Endothelial cell of umbilical vein (primary cell): ENCODE results near the gene RNU5D-1. TPM values are rescaled to one million over a fixed set of nuclear protein-coding genes. Genes with fewer than 3 reads are reported as not detected.
"Not testable (repeated sequence)": the region's sequence is repeated elsewhere in the genome, so short reads cannot be mapped to it uniquely, and the experiment has no call there.

Experiments
- BruUV-seq: library from RNA; stranded (reverse); fragments of 400-500 nt; replicated peaks from 2 replicates; lab custom pipeline; 2021; lab: Mats Ljungman, UMichigan
- CTCF ChIA-PET: fragments of 300-600, 350-600 bp; sonication (Branson Sonifier 250); formaldehyde crosslinking; loops from one replicate; lab custom pipeline; 2021; ENCODE audit warnings: antibody characterized with exemption, inconsistent platforms; lab: Charles Lee
- POLR2A ChIA-PET: fragments of 300-600, 350-600 bp; sonication (Branson Sonifier 250); formaldehyde crosslinking; loops from one replicate; lab custom pipeline; 2021; ENCODE audit warnings: antibody characterized with exemption, inconsistent platforms; lab: Charles Lee
- DNase-seq: peaks from one replicate; pipeline ENCODE4 v3.0.0-alpha.2; 2011; ENCODE audit warnings: low read depth, low spot score
- FAIRE-seq: peaks from 2 replicates; lab custom pipeline; 2011; peaks lifted over from hg19 to GRCh38; lab: Jason Lieb, UNC
- H2AFZ ChIP-seq: 2 replicates; pipeline ENCODE4 v1.6.0; 2012; ENCODE audit warnings: low read depth, low read length, control low read depth, inconsistent platforms
- H3K27ac ChIP-seq: 2 replicates; pipeline ENCODE4 v1.5.1; 2011; ENCODE audit warnings: low read depth, mild to moderate bottlenecking, control low read depth, low read length, moderate library complexity; ENCODE audit not compliant: insufficient read depth
- H3K27me3 ChIP-seq, 2 experiments: 2 replicates each; pipeline versions ENCODE4 v1.6.0 to v1.6.1; 2011; ENCODE audit warnings: low read length in 2 of 2, mixed read lengths in 1 of 2; ENCODE audit not compliant: control insufficient read depth in 2 of 2, insufficient read depth in 2 of 2
- H3K36me3 ChIP-seq, 2 experiments: 2 replicates in 1 of 2; 3 replicates in 1 of 2; pipeline ENCODE4 v1.5.1; 2011; ENCODE audit warnings: low read length in 2 of 2, mild to moderate bottlenecking in 1 of 2, moderate library complexity in 1 of 2; ENCODE audit not compliant: control insufficient read depth in 2 of 2, insufficient read depth in 2 of 2; ENCODE audit errors: extremely low read depth in 1 of 2
- H3K4me1 ChIP-seq: 3 replicates; pipeline ENCODE4 v1.5.1; 2011; ENCODE audit warnings: mild to moderate bottlenecking, low read length; ENCODE audit not compliant: control insufficient read depth, insufficient read depth; ENCODE audit errors: extremely low read depth
- H3K4me2 ChIP-seq: 2 replicates; pipeline ENCODE4 v1.6.1; 2011; ENCODE audit warnings: low read length, control low read depth, mixed read lengths; ENCODE audit not compliant: insufficient read depth
- H3K4me3 ChIP-seq, 3 experiments: fragments of 200-600 bp in 1 of 3; sonication (generic), shearing (Covaris generic) in 1 of 3; replicated peaks in 1 of 3; 2 replicates each; pipeline ENCODE4 v1.5.1; 2011 to 2016; ENCODE audit warnings: control low read depth in 3 of 3, low read length in 3 of 3, mild to moderate bottlenecking in 2 of 3, inconsistent platforms in 1 of 3, low read depth in 1 of 3, moderate library complexity in 1 of 3; ENCODE audit not compliant: insufficient read depth in 1 of 3
- H3K79me2 ChIP-seq: 2 replicates; pipeline ENCODE4 v1.6.0; 2012; ENCODE audit warnings: low read length, inconsistent platforms; ENCODE audit not compliant: control insufficient read depth, insufficient read depth
- H3K9ac ChIP-seq: replicated peaks from 2 replicates; pipeline ENCODE3; 2011; ENCODE audit warnings: low read length, control low read depth; ENCODE audit not compliant: insufficient read depth; ENCODE audit errors: extremely low read depth
- H3K9me1 ChIP-seq: replicated peaks from 3 replicates; pipeline ENCODE4 v1.6.0; 2011; ENCODE audit warnings: mild to moderate bottlenecking, low read length; ENCODE audit not compliant: control insufficient read depth, insufficient read depth; ENCODE audit errors: extremely low read depth
- H3K9me3 ChIP-seq: replicated peaks from 2 replicates; pipeline ENCODE4 v1.5.1; 2012; ENCODE audit warnings: low read length, inconsistent platforms; ENCODE audit not compliant: control insufficient read depth, insufficient read depth
- H4K20me1 ChIP-seq: replicated peaks from 2 replicates; pipeline ENCODE3; 2011; ENCODE audit warnings: mild to moderate bottlenecking, low read length; ENCODE audit not compliant: control insufficient read depth, insufficient read depth; ENCODE audit errors: extremely low read depth
- EZH2 ChIP-seq: IDR thresholded peaks from 2 replicates; pipeline ENCODE4 v1.6.1; 2012; ENCODE audit warnings: borderline replicate concordance, low read depth, mild to moderate bottlenecking, moderate library complexity, low read length, inconsistent platforms; ENCODE audit not compliant: severe bottlenecking
- FOS ChIP-seq: IDR thresholded peaks from 2 replicates; pipeline ENCODE4 v1.6.1; 2011; ENCODE audit warnings: mild to moderate bottlenecking, low read length, moderate library complexity, borderline replicate concordance; ENCODE audit not compliant: insufficient read depth
- GATA2 ChIP-seq: IDR thresholded peaks from 2 replicates; pipeline ENCODE4 v1.7.0; 2011; ENCODE audit warnings: low read depth, mild to moderate bottlenecking, moderate library complexity, mixed read lengths, low read length; ENCODE audit not compliant: insufficient read length, insufficient read depth
- JUN ChIP-seq: IDR thresholded peaks from 2 replicates; pipeline ENCODE4 v1.6.1; 2011; ENCODE audit warnings: borderline replicate concordance, low read depth; ENCODE audit not compliant: insufficient read length, insufficient read depth
- MAX ChIP-seq: IDR thresholded peaks from 2 replicates; pipeline ENCODE4 v1.6.1; 2011; ENCODE audit not compliant: insufficient read depth, insufficient read length
- MYC ChIP-seq: IDR thresholded peaks from one replicate; pipeline ENCODE4 v1.6.1; 2011; ENCODE audit warnings: mild to moderate bottlenecking, low read depth, low read length
- POLR2A ChIP-seq: IDR thresholded peaks from 2 replicates; pipeline ENCODE4 v1.6.1; 2012; ENCODE audit warnings: low read depth, mild to moderate bottlenecking, control low read depth, low read length
- POLR2AphosphoS5 ChIP-seq: IDR thresholded peaks from 2 replicates; pipeline ENCODE4 v1.6.1; 2012; ENCODE audit warnings: low read depth, mild to moderate bottlenecking, control low read depth, low read length, moderate library complexity; ENCODE audit not compliant: insufficient read depth
- dilution Hi-C: fragments of 300-500 bp; cut with MboI; formaldehyde crosslinking; loops from one replicate; pipeline ENCODE4 v1.15.0; 2019; ENCODE audit warnings: low sequenced_read_pairs; ENCODE audit not compliant: extremely low pct_ligation_motif_present
- intact Hi-C: fragments of 100-400 bp; cut with micrococcal nuclease; formaldehyde crosslinking; loops from one replicate; pipeline ENCODE4 v1.10.0; 2022
- polyA plus RNA-seq, 4 experiments: library from polyadenylated mRNA; depleted of rRNA in 3 of 4; stranded (reverse) in 3 of 4; unstranded in 1 of 4; fragments of >200 nt; gene quantifications; 2 replicates each; pipeline versions ENCODE4 v1.2.1 to v1.2.3, GENCODE V29; 2011 to 2012; ENCODE audit warnings: missing spikeins in 1 of 4
- total RNA-seq: library from RNA; stranded (reverse); gene quantifications from 2 replicates; pipeline ENCODE4 v1.2.3, GENCODE V29; 2021
- TF ChIP-seq, protein P1 (sequence below), 2 donors: IDR thresholded peaks; 1 replicate in 1 of 2; 2 replicates in 1 of 2; pipeline ENCODE4 v1.5.1; 2011; ENCODE audit warnings: low read length in 2 of 2, mild to moderate bottlenecking in 2 of 2, moderate library complexity in 2 of 2, control low read depth in 1 of 2, inconsistent platforms in 1 of 2, low read depth in 1 of 2; ENCODE audit not compliant: insufficient read depth in 1 of 2; ENCODE audit errors: extremely low read depth in 1 of 2

Gene RNU5D-1
- total and polyA plus RNA-seq, 2 donors (not counting 3 experiments of a cell fraction or from before 2014, with no cell fraction given) = not detected

DNA sequence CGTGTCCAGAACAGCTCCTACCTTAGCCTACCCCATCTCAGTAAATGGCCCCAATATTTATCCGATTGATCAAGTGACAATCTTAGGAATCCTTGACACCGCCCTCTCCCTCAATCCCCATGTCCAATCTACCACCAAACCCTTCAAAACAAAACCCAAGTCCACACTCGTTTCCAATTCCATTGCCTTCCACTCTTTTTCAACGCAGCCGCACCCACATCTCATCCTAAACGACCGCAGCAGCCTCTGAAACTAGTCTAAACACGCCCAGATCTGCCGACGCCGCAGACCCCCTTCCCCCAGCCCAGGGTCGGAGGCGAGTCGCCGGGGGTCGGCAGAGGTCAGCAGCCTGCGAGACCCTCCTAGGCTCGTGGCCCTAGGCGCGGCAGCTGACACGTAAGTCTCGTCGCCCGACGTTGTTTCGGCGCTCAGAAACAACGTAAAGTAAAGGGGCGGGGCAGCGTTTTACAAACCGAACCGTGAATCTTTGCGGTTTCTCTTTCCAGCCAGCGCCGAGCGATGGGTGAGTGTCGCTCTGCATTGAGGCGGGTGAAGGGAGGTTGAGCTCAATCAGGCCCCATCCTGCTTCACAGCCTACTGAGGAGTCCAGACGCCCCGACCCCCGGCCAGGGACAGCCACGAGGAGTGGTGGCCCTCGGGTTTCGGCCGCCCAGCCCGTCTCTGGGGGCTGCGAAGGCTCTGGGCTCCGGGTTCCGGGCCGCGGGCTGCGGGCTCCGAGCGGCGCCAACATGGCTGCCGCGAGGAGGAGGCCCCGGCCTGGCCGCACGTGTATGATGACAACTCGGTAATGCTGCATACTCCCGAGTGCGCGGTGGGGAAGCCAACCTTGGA, 44.3 kb upstream of the RNU5D-1 start, which contains the start of gene RPS8:
RPS8 (plus strand) TSS at position 463 of the 852 bp plus-strand sequence; CDS start at position 520, 57 bp downstream.
- Histone ChIP-seq H3K79me2 (peaks cover 40% of the 10 kb centered on the region), H3K4me3 (peak within 1 kb of the TSS; percentile 42 to 93 (median 88)), H3K36me3 (peaks cover 17 to 22% of the 10 kb centered on the region in 2 experiments), H3K4me2 (peak within 1 kb of the TSS; percentile 94), H3K27me3 (no peaks in the 10 kb centered on the region), H3K9ac (peak within 1 kb of the TSS; percentile 96), H3K9me3 (no peaks in the 10 kb centered on the region), H3K4me1 (peaks cover 16% of the 10 kb centered on the region), H2AFZ (peak within 1 kb of the TSS; percentile 60), H3K9me1 (no peaks in the 10 kb centered on the region), H4K20me1 (no peaks in the 10 kb centered on the region), H3K27ac (peak within 1 kb of the TSS; percentile 90)
- CTCF ChIA-PET = interaction anchor here (0.7 to 2.1 kb wide), 7 partner anchors 11 to 45 kb away, joined by 3 to 8 read pairs (median 3); partner anchors contain the start of genes PLK3 and RNU5D-1
- no peak for TF ChIP-seq EZH2
- no peak for TF ChIP-seq GATA2
- TF ChIP-seq POLR2AphosphoS5 = peak; percentile 99
- TF ChIP-seq, protein P1, sequence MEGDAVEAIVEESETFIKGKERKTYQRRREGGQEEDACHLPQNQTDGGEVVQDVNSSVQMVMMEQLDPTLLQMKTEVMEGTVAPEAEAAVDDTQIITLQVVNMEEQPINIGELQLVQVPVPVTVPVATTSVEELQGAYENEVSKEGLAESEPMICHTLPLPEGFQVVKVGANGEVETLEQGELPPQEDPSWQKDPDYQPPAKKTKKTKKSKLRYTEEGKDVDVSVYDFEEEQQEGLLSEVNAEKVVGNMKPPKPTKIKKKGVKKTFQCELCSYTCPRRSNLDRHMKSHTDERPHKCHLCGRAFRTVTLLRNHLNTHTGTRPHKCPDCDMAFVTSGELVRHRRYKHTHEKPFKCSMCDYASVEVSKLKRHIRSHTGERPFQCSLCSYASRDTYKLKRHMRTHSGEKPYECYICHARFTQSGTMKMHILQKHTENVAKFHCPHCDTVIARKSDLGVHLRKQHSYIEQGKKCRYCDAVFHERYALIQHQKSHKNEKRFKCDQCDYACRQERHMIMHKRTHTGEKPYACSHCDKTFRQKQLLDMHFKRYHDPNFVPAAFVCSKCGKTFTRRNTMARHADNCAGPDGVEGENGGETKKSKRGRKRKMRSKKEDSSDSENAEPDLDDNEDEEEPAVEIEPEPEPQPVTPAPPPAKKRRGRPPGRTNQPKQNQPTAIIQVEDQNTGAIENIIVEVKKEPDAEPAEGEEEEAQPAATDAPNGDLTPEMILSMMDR (IDR thresholded peaks at IDR 0.05; ENCODE audit: extremely low read depth in 1 of 2, insufficient read depth in 1 of 2, low read depth in 1 of 2, low read length in 2 of 2) = no peak
- TF ChIP-seq MAX = peak; percentile 48
- TF ChIP-seq FOS = no peak
- peak; percentile 99 for TF ChIP-seq POLR2A
- no peak for TF ChIP-seq JUN
- TF ChIP-seq MYC = peak; percentile 85
- BruUV-seq = TSS peak; percentile 86
- intact Hi-C loops = loop anchor here (1.0 to 2.0 kb wide), 3 partner anchors 25 to 45 kb away; partner anchors contain the start of genes KIF2C, PLK3 and RNU5D-1
- POLR2A ChIA-PET = interaction anchor here (0.6 to 2.9 kb wide), 19 partner anchors 8 to 725 kb away, joined by 3 to 18 read pairs (median 4); partner anchors contain the start of genes BTBD19, CCDC163, DYNLT4 and HECTD3
- dilution Hi-C loops = no loop called here
- DNase-seq = peak; percentile 94
- peak; percentile 93 for FAIRE-seq

- H3K4me2 ChIP-seq, H3K9ac ChIP-seq, H3K9me3 ChIP-seq, dilution Hi-C loops, intact Hi-C loops, BruUV-seq, H4K20me1 ChIP-seq, H2AFZ ChIP-seq, H3K79me2 ChIP-seq, H3K4me1 ChIP-seq, H3K4me3 ChIP-seq, DNase-seq, FAIRE-seq, H3K9me1 ChIP-seq, H3K27ac ChIP-seq, H3K27me3 ChIP-seq: not testable (repeated sequence)
- ChIA-PET CTCF (interaction anchor here (0.6 to 2.6 kb wide), 2 partner anchors 35 to 1608 kb away, joined by 3 to 12 read pairs; partner anchors contain the start of gene RNU5D-1), POLR2A (interaction anchor here (1.2 kb wide), 1 partner anchor 9 kb away, joined by 3 read pairs; the partner anchor contains the start of gene RPS8)
- H3K36me3 ChIP-seq = peaks cover 4 to 14% of the 10 kb centered on the region in 2 experiments
Observed at GRCh38 chr1:44766421-44766820, 35.5 kb upstream of the RNU5D-1 start.
